ENCODE results near the gene VPS33A.

VPS33A gene

DNA sequence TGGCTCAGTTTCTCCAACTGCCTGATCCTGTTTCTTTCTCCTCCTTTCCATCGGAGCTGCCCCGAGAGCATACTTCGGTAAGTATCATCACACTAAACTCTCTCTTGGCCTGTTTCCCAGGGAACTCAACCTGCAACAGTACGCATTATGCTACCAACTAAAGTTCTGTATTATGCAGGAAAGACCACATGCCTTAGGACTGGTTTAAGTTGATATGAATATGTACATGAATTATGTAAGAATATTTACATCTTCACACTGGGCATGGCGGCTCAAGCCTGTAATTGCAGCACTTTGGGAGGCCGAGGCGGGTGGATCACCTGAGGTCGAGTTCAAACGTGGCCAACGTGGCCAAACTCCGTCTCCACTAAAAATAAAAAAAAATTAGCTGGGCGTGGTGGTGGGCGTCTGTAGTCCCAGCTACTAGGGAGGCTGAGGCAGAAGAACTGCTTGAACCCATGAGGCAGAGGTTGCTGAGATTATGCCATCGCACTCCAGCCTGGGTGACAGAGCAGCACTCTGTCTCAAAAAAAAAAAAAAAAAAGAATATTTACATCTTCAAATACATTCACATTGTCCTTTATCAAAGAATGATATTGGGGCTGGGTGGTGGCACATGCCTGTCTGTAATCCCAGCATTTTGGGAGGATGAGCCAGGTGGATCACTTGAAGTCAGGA lies 31.9 kb upstream of the VPS33A start:
- TF ChIP-seq POLR2AphosphoS5 (IDR thresholded peaks at IDR 0.05; ENCODE audit: low read depth, low read length): no peak
- TF ChIP-seq TAF1 (IDR thresholded peaks at IDR 0.05; ENCODE audit: borderline replicate concordance, insufficient read depth, low read length): no peak
- no peak for TF ChIP-seq SIN3A (IDR thresholded peaks at IDR 0.05; ENCODE audit: borderline replicate concordance, insufficient read depth, low read length)
- no peak for TF ChIP-seq REST (IDR thresholded peaks at IDR 0.05; ENCODE audit: insufficient read depth in 1 of 2, low read depth in 2 of 2, low read length in 2 of 2)
- TF ChIP-seq FOXP2 (optimal IDR thresholded peaks at IDR 0.05; ENCODE audit: borderline replicate concordance, extremely low read depth, extremely low read length, insufficient read depth): no peak

- TF ChIP-seq SIN3A (IDR thresholded peaks at IDR 0.05; ENCODE audit: borderline replicate concordance, insufficient read depth, low read length): no peak
- TF ChIP-seq FOXP2 (optimal IDR thresholded peaks at IDR 0.05; ENCODE audit: borderline replicate concordance, extremely low read depth, extremely low read length, insufficient read depth): no peak
Observed at GRCh38 chr12:122297494-122297893, 31.2 kb upstream of the VPS33A start.

- TF ChIP-seq TAF1 (IDR thresholded peaks at IDR 0.05; ENCODE audit: borderline replicate concordance, insufficient read depth, low read length): no peak
Observed at GRCh38 chr12:122295877-122296276, 29.6 kb upstream of the VPS33A start.

- no peak for TF ChIP-seq FOXP2 (optimal IDR thresholded peaks at IDR 0.05; ENCODE audit: borderline replicate concordance, extremely low read depth, extremely low read length, insufficient read depth)
- TF ChIP-seq POLR2AphosphoS5 (IDR thresholded peaks at IDR 0.05; ENCODE audit: low read depth, low read length): no peak
- no peak for TF ChIP-seq TAF1 (IDR thresholded peaks at IDR 0.05; ENCODE audit: borderline replicate concordance, insufficient read depth, low read length)
- no peak for TF ChIP-seq SIN3A (IDR thresholded peaks at IDR 0.05; ENCODE audit: borderline replicate concordance, insufficient read depth, low read length)
- no peak for TF ChIP-seq REST (IDR thresholded peaks at IDR 0.05; ENCODE audit: insufficient read depth in 1 of 2, low read depth in 2 of 2, low read length in 2 of 2)
Observed at GRCh38 chr12:122293081-122293480, 26.8 kb upstream of the VPS33A start.

GRCh38 chr12:122291431-122291830 lies 25.1 kb upstream of the VPS33A start:
- TF ChIP-seq FOXP2 (optimal IDR thresholded peaks at IDR 0.05; ENCODE audit: borderline replicate concordance, extremely low read depth, extremely low read length, insufficient read depth): no peak
- TF ChIP-seq TAF1 (IDR thresholded peaks at IDR 0.05; ENCODE audit: borderline replicate concordance, insufficient read depth, low read length): no peak
- no peak for TF ChIP-seq SIN3A (IDR thresholded peaks at IDR 0.05; ENCODE audit: borderline replicate concordance, insufficient read depth, low read length)
- TF ChIP-seq REST (IDR thresholded peaks at IDR 0.05; ENCODE audit: insufficient read depth in 1 of 2, low read depth in 2 of 2, low read length in 2 of 2): no peak
- TF ChIP-seq POLR2AphosphoS5 (IDR thresholded peaks at IDR 0.05; ENCODE audit: low read depth, low read length): no peak

DNA sequence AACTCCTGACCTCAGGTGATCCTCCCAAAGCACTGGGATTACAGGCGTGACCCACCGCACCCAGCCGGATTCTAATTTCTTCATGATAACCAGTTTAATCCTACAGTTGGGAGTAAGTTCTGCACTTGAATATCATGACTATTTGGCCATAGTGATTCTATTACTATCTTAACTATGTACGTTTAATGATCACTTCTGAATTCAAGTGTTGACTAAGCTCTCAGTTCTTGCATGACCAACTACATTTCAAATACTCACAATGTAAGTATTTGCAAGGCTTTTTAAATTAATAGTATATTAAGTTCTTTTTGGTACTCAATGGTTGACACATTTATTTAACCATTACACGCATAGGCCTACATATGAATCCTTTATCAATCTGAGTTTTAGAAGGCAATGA lies 17.4 kb upstream of the VPS33A start:
- TF ChIP-seq SIN3A (IDR thresholded peaks at IDR 0.05; ENCODE audit: borderline replicate concordance, insufficient read depth, low read length) (no peak), REST (IDR thresholded peaks at IDR 0.05; ENCODE audit: insufficient read depth in 1 of 2, low read depth in 2 of 2, low read length in 2 of 2) (no peak), POLR2AphosphoS5 (IDR thresholded peaks at IDR 0.05; ENCODE audit: low read depth, low read length) (no peak), TAF1 (IDR thresholded peaks at IDR 0.05; ENCODE audit: borderline replicate concordance, insufficient read depth, low read length) (no peak), FOXP2 (optimal IDR thresholded peaks at IDR 0.05; ENCODE audit: borderline replicate concordance, extremely low read depth, extremely low read length, insufficient read depth) (no peak)

Measured in PFSK-1 (cell line).